Vagina (tissue), 2 donors: ENCODE measurements around the gene FXYD1.

Experiments
- CTCF ChIP-seq, 3 experiments: fragments of 450-650 bp in 2 of 3; fragments of 200-600 bp in 1 of 3; sonication (generic) in 1 of 3; IDR thresholded peaks; one replicate each; pipeline ENCODE4 v1.5.1; 2017 to 2019; ENCODE audit warnings: antibody characterized with exemption in 3 of 3, mild to moderate bottlenecking in 2 of 3, moderate library complexity in 2 of 3
- POLR2A ChIP-seq, 2 donors: fragments of 450-650 bp; IDR thresholded peaks; one replicate each; pipeline ENCODE4 v1.6.1; 2017; ENCODE audit warnings: antibody characterized with exemption in 2 of 2, mild to moderate bottlenecking in 2 of 2, moderate library complexity in 2 of 2
- POLR2AphosphoS5 ChIP-seq, 2 donors: sonication (generic); formaldehyde crosslinking; IDR thresholded peaks; one replicate each; pipeline ENCODE4 v1.9.0; 2017; ENCODE audit warnings: antibody characterized with exemption in 2 of 2, mild to moderate bottlenecking in 2 of 2, low read depth in 1 of 2; ENCODE audit not compliant: insufficient read depth in 1 of 2

GRCh38 chr19:35169221-35169995 is 30.8 kb downstream of the FXYD1 start:
- TF ChIP-seq POLR2AphosphoS5 (IDR thresholded peaks at IDR 0.05; ENCODE audit: insufficient read depth in 1 of 2, low read depth in 1 of 2): no peak
- TF ChIP-seq POLR2A (IDR thresholded peaks at IDR 0.05): no peak
- TF ChIP-seq CTCF (IDR thresholded peaks at IDR 0.05): no peak
